RWPE2 (cell line): Measurements from ENCODE around the gene FAM20C.

Experiments used
- ATAC-seq: fragments of 200-7000 bp; cut with Tn5 transposase; 3 replicates; pipeline ENCODE4 v1.9.1; 2021; ENCODE audit warnings: low read depth
- DNase-seq: peaks from one replicate; pipeline ENCODE4 v3.0.0-alpha.2; 2020; ENCODE audit warnings: low spot score
- H3K27ac ChIP-seq: fragments of 450-650 bp; 2 replicates; pipeline ENCODE4 v1.5.1; 2017; ENCODE audit warnings: mild to moderate bottlenecking; ENCODE audit not compliant: poor library complexity, severe bottlenecking
- H3K27me3 ChIP-seq: fragments of 250-450 bp; sonication (Bioruptor Pico); 2 replicates; pipeline ENCODE4 v1.5.1; 2021; ENCODE audit warnings: mild to moderate bottlenecking, moderate library complexity; ENCODE audit not compliant: insufficient read depth, poor library complexity, severe bottlenecking
- H3K36me3 ChIP-seq: fragments of 250-450 bp; sonication (Bioruptor Pico); 2 replicates; pipeline ENCODE4 v1.5.1; 2020; ENCODE audit warnings: low read depth, mild to moderate bottlenecking, moderate library complexity
- H3K4me1 ChIP-seq: fragments of 250-450 bp; sonication (Bioruptor Pico); 2 replicates; pipeline ENCODE4 v1.5.1; 2021; ENCODE audit warnings: mild to moderate bottlenecking, moderate library complexity; ENCODE audit not compliant: insufficient read depth, poor library complexity, severe bottlenecking
- H3K4me3 ChIP-seq: fragments of 250-450 bp; sonication (Bioruptor Pico); 2 replicates; pipeline ENCODE4 v1.5.1; 2021; ENCODE audit warnings: mild to moderate bottlenecking, moderate library complexity; ENCODE audit not compliant: severe bottlenecking
- H3K9me3 ChIP-seq: fragments of 250-450 bp; sonication (Bioruptor Pico); 2 replicates; pipeline ENCODE4 v1.5.1; 2021; ENCODE audit warnings: mild to moderate bottlenecking, moderate library complexity; ENCODE audit not compliant: severe bottlenecking
- CTCF ChIP-seq: fragments of 450-650 bp; IDR thresholded peaks from one replicate; pipeline ENCODE4 v1.5.1; 2017; ENCODE audit warnings: mild to moderate bottlenecking, moderate library complexity; ENCODE audit not compliant: poor library complexity, severe bottlenecking

The FAM20C gene

GRCh38 chr7:154096-154799 lies 38.1 kb upstream of the FAM20C start:
- TF ChIP-seq CTCF, result no peak
- no peak overlapping the region for H3K4me3 ChIP-seq
- no peak overlapping the region for H3K27ac ChIP-seq
- no peaks in the 10 kb centered on the region for H3K36me3 ChIP-seq
- H3K27me3 ChIP-seq, result no peaks in the 10 kb centered on the region
- no peaks in the 10 kb centered on the region for H3K9me3 ChIP-seq
- DNase-seq (peak; percentile 48), ATAC-seq (no peak)
- peaks cover 5% of the 10 kb centered on the region for H3K4me1 ChIP-seq

GRCh38 chr7:155469-155900 lies 36.9 kb upstream of the FAM20C start:
- Histone ChIP-seq H3K9me3 (no peaks in the 10 kb centered on the region), H3K27ac (no peak overlapping the region), H3K36me3 (no peaks in the 10 kb centered on the region), H3K4me3 (no peak overlapping the region), H3K27me3 (no peaks in the 10 kb centered on the region), H3K4me1 (no peaks in the 10 kb centered on the region)
- TF ChIP-seq CTCF, result no peak
- ATAC-seq (peak; percentile 75), DNase-seq (peak; percentile 6)

- Histone ChIP-seq H3K4me1 (no peaks in the 10 kb centered on the region), H3K4me3 (no peak overlapping the region), H3K27me3 (no peaks in the 10 kb centered on the region), H3K9me3 (no peaks in the 10 kb centered on the region), H3K27ac (no peak overlapping the region), H3K36me3 (no peaks in the 10 kb centered on the region)
- DNase-seq (peak; percentile 53), ATAC-seq (no peak)
- TF ChIP-seq CTCF, result no peak
Observed at GRCh38 chr7:156111-157007, 36.0 kb upstream of the FAM20C start.

GRCh38 chr7:157008-157310 lies 35.4 kb upstream of the FAM20C start:
- Histone ChIP-seq H3K4me1 (no peaks in the 10 kb centered on the region), H3K27me3 (no peaks in the 10 kb centered on the region), H3K27ac (no peak overlapping the region), H3K9me3 (no peaks in the 10 kb centered on the region), H3K4me3 (no peak overlapping the region), H3K36me3 (no peaks in the 10 kb centered on the region)
- ATAC-seq, result no peak
- no peak for TF ChIP-seq CTCF
- no peak for DNase-seq
